HG02840 (cell line): ENCODE measurements around the gene POR.
"Not testable (repeated sequence)": the region's sequence is repeated elsewhere in the genome, so short reads cannot be mapped to it uniquely, and the experiment has no call there.

Experiments
- ATAC-seq: cut with Tn5 transposase; IDR thresholded peaks from one replicate; pipeline ENCODE4 v1.9.1; 2021; ENCODE audit warnings: mild to moderate bottlenecking, moderate library complexity, moderate number of reproducible peaks; ENCODE audit not compliant: unreplicated experiment, low FRiP score

Gene POR

GRCh38 chr7:75883265-75883824, 31.6 kb upstream of the POR start:
- not testable (repeated sequence) for ATAC-seq

GRCh38 chr7:75884476-75884875, 30.5 kb upstream of the POR start:
- ATAC-seq: no peak

- ATAC-seq: no peak
Observed at GRCh38 chr7:75885036-75885435, 29.9 kb upstream of the POR start.

DNA sequence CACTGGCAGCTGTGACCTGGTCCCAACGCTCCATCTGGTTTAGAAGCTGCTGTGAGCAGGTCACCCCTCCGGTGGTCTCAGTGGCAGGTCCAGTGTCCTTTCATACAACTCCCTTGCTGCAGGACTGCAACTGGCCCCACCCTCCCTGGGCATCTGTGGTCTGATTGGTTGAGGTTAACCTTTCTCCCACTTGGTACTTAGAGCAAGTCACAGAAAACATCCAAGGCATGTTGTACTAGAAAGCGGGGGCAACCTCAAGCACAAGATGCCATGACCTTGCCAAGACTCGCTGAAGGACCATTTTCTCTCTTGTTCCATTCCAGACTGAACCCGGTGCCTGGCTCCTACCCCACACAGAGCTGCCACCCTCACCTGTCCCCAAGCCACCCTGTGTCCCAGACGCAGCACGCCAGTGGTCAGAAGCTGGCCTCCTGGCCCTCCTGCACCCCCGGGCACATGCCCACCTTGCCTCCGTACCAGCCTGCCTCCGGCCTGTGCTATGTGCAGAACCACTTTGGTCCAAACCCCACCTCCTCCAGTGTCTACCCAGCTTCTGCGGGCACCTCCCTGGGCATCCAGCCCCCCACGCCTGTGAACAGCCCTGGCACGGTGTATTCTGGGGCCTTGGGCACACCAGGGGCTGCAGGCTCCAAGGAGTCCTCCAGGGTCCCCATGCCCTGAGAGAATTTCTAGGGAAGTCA, 27.1 kb upstream of the POR start:
- ATAC-seq: no peak

DNA sequence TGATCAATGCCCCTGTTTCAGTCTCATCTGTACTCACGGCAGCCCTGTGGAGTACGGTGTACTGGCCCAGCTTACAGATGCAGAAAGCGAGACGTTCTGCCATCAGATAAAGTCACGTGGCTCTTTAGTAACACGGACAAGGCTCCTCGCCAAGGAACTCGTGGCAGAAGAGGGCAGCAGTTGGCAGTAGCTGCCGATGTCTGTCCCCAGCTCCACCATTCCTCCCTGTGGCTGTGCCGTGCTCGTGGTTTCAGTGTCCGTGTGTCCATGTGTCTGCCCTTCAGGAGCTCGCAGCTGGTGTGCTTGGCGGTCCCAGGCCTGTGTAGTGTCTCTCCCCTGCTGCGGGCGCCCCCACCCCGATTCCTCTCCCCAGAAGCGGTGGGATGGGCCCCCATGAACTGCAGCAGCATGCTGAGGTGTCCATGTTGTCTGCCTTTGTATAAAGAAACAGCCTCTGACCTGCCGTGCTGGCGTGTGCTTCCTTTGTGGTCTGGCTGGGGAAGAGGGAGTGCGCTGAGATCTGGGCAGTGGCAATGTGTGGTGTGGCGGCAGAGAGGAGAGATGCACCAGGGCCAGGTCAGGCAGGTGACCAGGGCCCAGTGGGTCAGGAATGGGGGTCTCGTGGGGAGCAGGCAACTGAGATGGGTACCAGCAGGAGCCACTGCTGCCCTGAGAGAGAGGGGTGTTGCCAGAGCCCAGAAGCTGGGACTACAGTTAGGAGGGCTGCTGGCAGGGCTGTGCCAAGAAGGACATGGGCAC, 26.3 kb upstream of the POR start:
- no peak for ATAC-seq

DNA sequence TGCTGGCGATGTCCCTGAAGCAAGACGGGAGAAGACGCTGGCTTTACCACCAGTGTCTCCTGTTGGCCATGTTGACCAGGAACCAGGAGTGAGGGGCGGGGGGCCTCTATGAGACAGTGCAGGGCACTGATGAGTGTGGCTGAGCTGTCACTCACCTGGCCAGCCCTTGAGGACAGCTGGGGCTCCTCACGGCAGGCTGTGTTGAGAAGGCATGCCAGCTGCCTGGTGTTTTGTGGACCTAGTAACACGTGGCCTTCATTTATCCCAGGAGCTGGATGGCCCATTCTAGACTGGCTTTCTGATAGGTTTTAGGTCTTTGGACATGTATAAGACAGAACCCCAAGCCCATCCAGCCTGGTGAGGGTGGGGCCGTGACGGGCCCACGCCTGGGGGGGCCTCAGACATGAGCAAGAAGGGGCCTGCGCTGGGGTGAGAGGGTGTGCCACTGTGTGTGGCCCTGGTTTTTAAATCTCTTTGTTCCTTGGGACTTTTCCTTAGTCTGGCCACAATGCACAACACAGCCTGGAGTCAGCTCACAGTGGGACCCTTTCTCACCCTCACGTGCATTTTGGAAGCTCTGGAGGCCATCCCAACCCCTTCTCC, 25.6 kb upstream of the POR start:
- no peak for ATAC-seq

DNA sequence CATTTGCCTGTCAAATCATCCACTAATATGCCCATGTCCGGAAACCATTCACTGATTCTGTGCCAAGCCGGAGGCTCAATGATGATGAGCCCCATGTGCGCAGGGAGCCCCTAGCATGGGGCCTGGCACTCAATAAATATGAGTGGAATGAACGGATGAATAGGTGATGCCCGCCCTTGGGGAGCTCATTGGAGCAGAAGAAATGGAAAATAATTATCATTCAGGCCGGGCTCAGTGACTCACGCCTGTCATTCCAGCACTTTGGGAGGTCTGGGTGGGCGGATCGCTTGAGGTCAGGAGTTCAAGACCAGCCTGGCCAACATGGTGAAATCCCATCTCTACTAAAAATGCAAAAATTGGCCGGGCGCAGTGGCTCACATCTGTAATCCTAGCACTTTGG, 25.1 kb upstream of the POR start:
- ATAC-seq: no peak

- ATAC-seq: not testable (repeated sequence)
Observed at GRCh38 chr7:75891237-75891636, 23.7 kb upstream of the POR start.

- no peak for ATAC-seq
Observed at GRCh38 chr7:75891815-75892411, 23.0 kb upstream of the POR start.

DNA sequence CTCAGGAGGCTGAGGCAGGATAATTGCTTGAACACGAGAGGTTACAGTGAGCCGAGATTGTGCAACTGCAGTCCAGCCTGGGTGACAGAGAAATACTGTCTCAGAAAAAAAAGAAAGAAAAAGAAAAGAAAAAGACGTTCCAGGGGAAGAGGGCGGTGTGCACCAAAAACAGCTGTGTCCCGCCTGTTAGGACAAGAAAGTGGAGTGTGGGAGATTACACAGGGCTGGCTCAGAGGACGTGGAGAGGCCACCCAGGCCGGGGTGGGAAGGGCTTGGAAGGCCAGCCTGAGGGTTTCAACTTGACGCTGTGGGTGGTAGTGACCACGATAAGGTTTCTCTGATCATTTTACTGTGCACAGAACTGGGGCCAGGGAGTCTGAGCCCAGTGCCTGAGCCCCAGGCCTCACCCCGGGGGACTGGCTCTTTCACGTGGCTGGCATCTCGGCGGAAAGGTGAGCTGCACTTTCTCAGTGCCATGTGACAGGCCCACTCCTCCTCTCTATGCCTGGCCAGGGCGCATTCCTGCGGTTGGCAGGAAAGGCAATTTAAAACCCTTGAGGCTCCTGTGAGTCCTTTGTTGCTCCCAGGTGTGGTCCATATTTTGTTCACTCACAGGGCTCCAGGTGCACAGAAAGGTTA, 22.2 kb upstream of the POR start:
- ATAC-seq: no peak

GRCh38 chr7:75896803-75897327, 18.1 kb upstream of the POR start:
- no peak for ATAC-seq

DNA sequence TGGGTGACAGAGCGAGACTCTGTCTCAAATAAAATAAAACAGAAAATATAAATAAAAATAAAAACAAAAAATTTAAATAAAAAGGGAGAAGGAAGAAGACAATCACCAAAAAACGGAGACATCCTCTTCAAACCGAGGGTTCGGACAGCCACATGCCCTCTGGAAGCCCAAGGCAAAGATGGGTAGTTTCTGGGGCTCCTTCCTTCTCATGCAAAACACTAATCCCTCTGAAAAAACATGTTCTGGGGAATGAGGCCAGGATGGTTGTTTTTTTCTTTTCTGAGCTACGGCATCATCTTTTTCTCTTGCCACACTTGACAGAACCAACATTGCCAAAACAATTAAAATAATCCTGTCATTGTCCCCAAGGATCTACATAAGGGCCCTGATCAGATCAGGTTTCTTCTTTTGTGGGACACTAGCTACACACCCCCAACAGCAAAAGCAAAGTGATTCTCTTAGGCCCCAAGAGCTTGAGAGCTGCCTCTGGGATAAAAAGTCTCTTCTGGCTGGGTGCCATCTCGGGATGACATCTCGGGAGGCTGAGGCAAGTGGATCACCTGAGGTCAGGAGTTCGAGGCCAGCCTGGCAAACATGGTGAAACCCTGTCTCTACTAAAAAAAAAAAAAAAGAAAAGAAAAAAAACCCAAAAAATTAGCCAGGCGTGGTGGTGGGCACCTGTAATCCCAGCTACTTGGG, 14.2 kb upstream of the POR start:
- no peak for ATAC-seq

DNA sequence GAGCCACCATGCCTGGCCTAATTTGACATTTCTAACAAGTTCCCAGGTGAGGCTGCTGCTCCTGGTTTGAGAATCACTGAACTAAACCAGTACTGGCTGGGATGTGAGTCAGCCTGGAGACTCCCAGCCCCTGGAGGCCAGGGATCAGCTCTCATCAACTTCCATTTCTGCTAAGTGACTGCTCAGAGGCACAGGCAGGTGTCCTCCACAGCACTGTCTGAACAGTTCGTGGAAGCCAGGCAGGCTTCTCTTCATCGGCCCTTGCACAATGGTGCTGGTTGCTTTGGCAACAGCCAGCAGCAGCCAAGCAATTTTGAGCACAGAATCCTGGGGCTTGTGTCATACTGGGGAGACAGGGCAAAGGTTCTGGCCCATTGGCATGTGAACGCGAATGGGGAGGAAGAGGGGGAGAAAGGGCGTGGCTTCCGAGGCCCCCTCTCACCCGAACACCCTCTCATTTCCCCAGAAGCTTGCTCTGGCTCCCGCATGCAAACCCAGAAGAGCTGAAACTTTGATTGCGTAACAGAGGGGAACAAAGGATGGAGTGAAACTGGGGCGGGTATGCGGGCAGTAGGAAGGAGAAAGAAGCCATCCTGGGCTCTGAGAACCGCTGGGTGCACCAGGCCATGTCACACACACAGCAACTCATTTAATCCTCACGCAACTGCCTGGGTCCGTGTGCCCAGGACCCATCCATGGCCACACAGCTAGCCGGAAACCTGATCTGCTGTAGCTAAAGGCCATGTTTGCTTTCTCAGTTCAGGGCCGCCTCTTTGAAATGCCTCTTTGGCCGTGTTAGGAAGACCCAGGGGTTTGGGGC, 9.0 kb upstream of the POR start:
- no peak for ATAC-seq

- no peak for ATAC-seq
Observed at GRCh38 chr7:75906991-75907667, 7.8 kb upstream of the POR start.

- ATAC-seq: not testable (repeated sequence)
Observed at GRCh38 chr7:75907668-75908039, 7.3 kb upstream of the POR start.

DNA sequence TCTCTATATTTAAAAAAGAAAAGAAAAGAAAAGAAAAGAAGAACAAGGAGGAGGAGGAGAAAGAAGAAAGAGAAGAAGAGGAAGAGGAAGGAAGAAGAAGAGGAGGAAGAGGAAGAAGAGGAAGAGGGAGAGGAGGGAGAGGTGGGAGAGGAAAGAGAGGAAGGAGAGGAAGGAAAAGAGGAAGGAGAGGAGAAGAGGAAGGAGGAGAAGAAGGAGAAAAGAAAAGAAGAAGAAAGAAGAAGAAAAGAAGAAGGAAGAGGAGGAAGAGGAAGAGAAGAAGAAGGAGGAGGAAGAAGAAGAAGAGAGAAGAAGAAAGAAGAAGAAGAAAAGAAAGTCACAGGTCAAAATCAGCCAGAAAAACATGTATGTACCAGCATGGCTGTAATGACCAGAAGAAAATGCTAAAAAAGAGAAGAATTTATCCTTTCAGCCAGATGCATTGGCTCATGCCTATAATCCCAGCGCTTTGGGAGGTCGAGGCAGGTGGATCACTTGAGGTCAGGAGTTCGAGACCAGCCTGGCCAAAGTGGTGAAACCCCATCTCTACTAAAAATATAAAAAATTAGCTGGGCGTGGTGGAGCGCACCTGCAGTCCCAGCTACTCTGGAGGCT, 5.3 kb upstream of the POR start:
- no peak for ATAC-seq

- not testable (repeated sequence) for ATAC-seq
Observed at GRCh38 chr7:75911186-75911585, 3.8 kb upstream of the POR start.

DNA sequence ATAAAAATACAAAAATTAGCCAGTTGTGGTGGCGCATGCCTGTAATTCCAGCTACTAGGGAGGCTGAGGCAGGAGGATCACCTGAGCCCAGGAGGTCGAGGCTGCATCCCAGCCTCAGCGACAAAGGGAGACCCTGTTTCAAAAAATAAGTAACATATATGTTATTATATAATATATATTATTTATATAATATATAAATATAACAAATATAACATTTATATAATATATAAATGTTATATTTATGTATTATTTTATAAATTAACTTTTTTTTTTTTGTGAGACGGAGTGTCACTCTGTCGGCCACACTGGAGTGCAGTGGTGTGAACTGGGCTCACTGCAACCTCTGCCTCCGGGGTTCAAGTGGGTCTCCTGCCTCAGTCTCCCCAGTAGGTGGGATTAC, 1.5 kb upstream of the POR start:
- no peak for ATAC-seq
